Stimulated activated CD8-positive, alpha-beta memory T cell treated with anti-CD3 and anti-CD28 coated beads, Interleukin-4, amount 100 ng/mL, for 48 hours (primary cell): Measurements from ENCODE around the gene PAM16.

Source experiments
- DNase-seq: peaks from one replicate; pipeline ENCODE4 v3.0.0-alpha.2; 2020

Gene PAM16

GRCh38 chr16:4293181-4293716 lies 57.9 kb downstream of the PAM16 start:
- DNase-seq: no peak

DNA sequence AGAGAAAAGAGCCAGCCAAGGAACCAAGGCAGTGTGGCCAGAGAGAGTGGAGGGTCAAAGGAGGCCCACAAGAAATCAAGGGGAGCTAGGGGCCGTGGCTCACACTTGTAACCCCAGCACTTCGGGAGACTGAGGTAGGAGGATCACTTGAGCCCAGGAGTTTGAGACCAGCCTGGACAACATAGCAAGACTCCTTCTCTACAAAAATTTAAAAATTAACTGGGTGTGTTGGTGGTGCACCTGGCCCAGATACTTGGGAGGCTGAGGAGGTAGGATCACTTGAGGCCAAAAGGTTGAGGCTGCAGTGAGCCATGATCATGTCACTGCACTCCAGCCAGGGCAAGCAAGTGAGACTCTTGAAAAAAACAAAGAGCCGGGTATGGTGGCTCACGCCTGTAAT lies 59.4 kb downstream of the PAM16 start:
- DNase-seq: no peak
